Measurements from ENCODE around the gene SUN3.
"Not testable (repeated sequence)": the region's sequence is repeated elsewhere in the genome, so short reads cannot be mapped to it uniquely, and the experiment has no call there.

The SUN3 gene

DNA sequence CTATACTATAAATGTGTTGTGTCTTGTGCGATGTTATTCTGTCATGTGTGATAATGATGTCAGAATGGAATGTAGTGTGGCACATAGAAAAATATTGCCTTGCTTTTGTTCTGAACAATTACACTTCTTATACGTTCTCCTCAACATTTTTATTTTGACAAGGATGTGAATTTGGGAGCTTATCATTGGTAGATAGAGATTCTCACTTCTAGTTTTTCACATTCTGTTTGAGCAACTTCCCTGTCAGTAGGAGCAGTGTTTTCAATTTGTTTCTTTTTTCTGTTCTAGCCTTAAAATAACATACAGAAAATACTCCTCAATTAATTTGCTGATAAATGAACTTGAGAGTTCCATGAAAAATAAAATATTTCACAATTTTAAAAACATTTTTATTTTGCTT, 17.6 kb downstream of the SUN3 start:
- TF ChIP-seq, protein P1, sequence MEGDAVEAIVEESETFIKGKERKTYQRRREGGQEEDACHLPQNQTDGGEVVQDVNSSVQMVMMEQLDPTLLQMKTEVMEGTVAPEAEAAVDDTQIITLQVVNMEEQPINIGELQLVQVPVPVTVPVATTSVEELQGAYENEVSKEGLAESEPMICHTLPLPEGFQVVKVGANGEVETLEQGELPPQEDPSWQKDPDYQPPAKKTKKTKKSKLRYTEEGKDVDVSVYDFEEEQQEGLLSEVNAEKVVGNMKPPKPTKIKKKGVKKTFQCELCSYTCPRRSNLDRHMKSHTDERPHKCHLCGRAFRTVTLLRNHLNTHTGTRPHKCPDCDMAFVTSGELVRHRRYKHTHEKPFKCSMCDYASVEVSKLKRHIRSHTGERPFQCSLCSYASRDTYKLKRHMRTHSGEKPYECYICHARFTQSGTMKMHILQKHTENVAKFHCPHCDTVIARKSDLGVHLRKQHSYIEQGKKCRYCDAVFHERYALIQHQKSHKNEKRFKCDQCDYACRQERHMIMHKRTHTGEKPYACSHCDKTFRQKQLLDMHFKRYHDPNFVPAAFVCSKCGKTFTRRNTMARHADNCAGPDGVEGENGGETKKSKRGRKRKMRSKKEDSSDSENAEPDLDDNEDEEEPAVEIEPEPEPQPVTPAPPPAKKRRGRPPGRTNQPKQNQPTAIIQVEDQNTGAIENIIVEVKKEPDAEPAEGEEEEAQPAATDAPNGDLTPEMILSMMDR (IDR thresholded peaks at IDR 0.05; ENCODE audit: insufficient read depth, low read depth, low read length, missing control alignments): no peak
- no peak for DNase-seq (ENCODE audit: low read depth)
- H3K4me3 ChIP-seq (ENCODE audit: low read depth, low read length): no peak overlapping the region

DNA sequence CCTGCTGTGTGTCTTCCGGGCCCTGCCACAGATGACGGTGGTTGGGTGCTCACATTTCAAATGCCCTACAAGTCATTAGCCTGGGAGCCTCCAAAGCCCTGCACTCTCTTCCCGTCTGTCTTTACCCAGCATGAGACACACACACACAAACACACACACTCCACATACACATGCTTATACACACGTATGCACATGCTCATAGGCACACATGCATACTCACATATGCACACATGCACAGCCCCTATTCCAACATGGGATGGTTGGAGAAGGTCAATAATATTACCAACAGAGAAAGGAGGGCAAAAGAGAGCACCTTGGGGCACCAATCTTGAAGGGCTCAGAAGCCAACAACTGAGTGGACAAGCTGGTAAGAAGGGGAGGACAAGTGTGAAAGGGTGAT, 19.0 kb downstream of the SUN3 start:
- no peak for DNase-seq (ENCODE audit: low read depth)
- TF ChIP-seq, protein P1 (IDR thresholded peaks at IDR 0.05; ENCODE audit: insufficient read depth, low read depth, low read length, missing control alignments): no peak
- H3K4me3 ChIP-seq (ENCODE audit: low read depth, low read length): no peak overlapping the region

DNA sequence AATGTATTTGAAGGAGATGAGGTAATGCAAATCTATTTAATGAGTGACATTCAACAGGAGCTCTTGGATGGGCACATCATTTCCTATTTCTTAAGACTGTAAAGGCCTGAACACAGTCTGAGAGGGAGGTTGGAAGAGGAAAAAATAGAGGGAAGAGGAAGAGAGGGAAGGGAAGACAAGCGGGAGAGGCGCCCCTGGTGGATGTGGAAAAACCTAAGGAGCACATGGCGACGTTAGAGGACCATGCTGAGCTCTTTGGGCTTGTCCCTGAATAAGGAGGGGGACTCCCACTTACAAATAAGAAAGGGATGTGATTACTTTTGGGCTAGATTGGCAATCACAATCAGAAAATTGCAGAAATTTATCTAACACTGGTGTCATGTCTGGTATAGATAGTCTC, 19.6 kb downstream of the SUN3 start:
- no peak for DNase-seq (ENCODE audit: low read depth)
- TF ChIP-seq, protein P1 (IDR thresholded peaks at IDR 0.05; ENCODE audit: insufficient read depth, low read depth, low read length, missing control alignments): no peak
- H3K4me3 ChIP-seq (ENCODE audit: low read depth, low read length): no peak overlapping the region

DNA sequence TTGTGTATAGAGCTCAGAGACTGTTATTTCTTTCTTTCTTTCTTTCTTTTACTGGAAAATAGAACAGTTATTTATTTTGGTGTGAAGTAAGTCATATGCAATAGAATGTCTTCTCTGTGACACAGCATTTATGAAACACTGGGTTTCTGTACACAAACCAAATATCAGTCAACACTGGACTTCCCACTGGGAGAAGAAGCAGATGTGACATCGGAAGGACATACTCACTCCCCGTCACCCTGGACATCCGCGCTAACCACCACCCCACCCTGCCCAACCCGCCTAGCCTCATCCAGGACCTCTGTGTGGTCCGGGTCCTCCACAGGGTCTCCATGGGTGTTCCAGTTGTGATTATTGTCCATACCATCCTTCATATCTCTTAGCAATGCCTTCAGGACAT, 22.0 kb downstream of the SUN3 start:
- no peak overlapping the region for H3K4me3 ChIP-seq (ENCODE audit: low read depth, low read length)
- no peak for DNase-seq (ENCODE audit: low read depth)
- TF ChIP-seq, protein P1 (IDR thresholded peaks at IDR 0.05; ENCODE audit: insufficient read depth, low read depth, low read length, missing control alignments): no peak

DNA sequence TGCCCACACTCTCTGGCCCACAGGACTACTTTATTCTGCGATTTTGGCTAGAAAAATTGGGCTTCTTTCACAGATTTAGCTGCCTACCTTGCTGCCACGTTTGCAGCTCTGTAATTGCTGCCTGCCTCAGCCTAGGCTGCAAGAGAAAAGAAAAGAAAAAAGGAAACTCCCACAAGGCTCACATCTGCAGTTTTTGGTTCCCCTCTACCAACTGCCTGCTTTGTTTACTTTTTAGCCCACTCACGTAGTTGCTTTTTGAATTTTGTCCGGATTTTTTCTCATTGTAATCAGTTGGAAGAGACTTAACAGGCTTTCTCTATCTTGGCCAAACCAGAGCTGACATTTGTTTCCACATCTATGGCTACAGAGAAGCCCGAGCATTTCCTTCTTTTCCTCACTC, 24.3 kb downstream of the SUN3 start:
- DNase-seq (ENCODE audit: low read depth): peak; percentile 7
- TF ChIP-seq, protein P1 (IDR thresholded peaks at IDR 0.05; ENCODE audit: insufficient read depth, low read depth, low read length, missing control alignments): no peak
- no peak overlapping the region for H3K4me3 ChIP-seq (ENCODE audit: low read depth, low read length)

DNA sequence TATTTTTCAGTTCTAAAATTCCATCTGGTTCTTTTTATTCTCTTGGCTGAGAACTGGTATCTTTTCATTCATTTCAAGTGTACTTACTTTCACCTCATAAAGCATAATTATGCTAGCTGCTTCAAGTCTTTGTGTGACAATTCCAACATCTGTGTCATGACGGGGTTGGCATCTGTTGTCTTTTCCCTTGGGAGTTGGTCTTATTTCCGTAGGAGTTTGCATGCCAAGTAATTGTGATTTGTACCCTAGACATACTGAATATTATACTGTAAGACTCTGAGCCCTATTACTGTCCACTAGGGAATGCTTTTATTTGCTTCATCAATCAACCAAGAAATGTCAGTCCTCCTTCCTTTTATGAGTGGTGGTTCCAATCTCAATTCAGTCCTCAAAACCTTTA, 24.9 kb downstream of the SUN3 start:
- H3K4me3 ChIP-seq (ENCODE audit: low read depth, low read length): no peak overlapping the region
- DNase-seq (ENCODE audit: low read depth): no peak
- TF ChIP-seq, protein P1 (IDR thresholded peaks at IDR 0.05; ENCODE audit: insufficient read depth, low read depth, low read length, missing control alignments): no peak

DNA sequence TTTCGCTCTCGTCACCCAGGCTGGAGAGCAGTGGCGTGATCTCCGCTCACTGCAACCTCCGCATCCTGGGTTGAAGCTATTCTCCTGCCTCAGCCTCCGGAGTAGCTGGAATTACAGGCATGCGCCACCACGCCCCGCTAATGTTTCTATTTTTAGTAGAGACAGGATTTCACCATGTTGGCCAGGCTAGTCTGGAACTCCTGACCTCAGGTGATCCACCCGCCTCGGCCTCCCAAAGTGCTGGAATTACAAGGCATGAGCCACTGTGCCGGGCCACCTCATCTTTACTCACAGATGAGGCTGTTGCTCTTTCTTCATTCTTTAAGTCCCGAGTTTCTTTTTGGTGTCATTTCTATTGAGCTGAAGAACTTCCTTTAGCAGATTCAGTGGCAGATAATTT, 28.7 kb downstream of the SUN3 start:
- not testable (repeated sequence) for DNase-seq (ENCODE audit: low read depth); H3K4me3 ChIP-seq (ENCODE audit: low read depth, low read length)

DNA sequence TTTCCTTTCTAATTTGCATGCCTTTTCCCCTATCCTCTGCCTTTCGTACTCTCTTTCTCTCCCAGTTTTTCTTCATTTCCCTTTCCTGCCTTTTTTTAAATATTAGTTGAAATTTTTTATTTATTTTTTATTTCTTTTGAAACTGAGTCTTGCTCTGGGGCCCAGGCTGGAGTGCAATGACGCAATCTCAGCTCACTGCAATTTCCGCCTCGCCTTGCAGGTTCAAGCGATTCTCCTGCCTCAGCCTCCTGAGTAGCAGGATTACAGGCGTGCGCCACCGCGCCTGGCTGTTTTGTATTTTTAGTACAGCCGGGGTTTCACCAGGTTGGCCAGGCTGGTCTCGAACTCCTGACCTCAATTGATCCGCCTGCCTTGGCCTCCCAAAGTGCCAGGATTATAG, 29.5 kb downstream of the SUN3 start:
- TF ChIP-seq, protein P1 (IDR thresholded peaks at IDR 0.05; ENCODE audit: insufficient read depth, low read depth, low read length, missing control alignments): no peak
- no peak overlapping the region for H3K4me3 ChIP-seq (ENCODE audit: low read depth, low read length)
- DNase-seq (ENCODE audit: low read depth): no peak

Data from GM12865 (cell line).